Calu3 (cell line): ENCODE measurements around the gene MARCHF11. TPM values are rescaled to one million over a fixed set of nuclear protein-coding genes. Genes with fewer than 3 reads are reported as not detected.

Source experiments
- BruUV-seq: library from RNA; stranded (reverse); fragments of 400-500 nt; replicated peaks from 2 replicates; lab custom pipeline; 2021; lab: Mats Ljungman, UMichigan
- CTCF ChIA-PET: fragments of 300-600 bp; sonication (Branson Sonifier 250); formaldehyde crosslinking; loops from one replicate; lab custom pipeline; 2022; ENCODE audit warnings: antibody characterized with exemption; lab: Charles Lee
- DNase-seq: peaks from one replicate; pipeline ENCODE4 v3.0.0; 2022
- H3K27ac Mint-ChIP-seq: one replicate; pipeline ENCODE4 v1.8.0; 2022; ENCODE audit warnings: mixed read lengths; ENCODE audit not compliant: unreplicated experiment
- H3K27me3 Mint-ChIP-seq: one replicate; pipeline ENCODE4 v1.8.0; 2022; ENCODE audit warnings: mixed read lengths; ENCODE audit not compliant: unreplicated experiment
- H3K36me3 Mint-ChIP-seq: one replicate; pipeline ENCODE4 v1.8.0; 2022; ENCODE audit warnings: mild to moderate bottlenecking, moderate library complexity, mixed read lengths; ENCODE audit not compliant: insufficient read depth, unreplicated experiment
- H3K4me1 Mint-ChIP-seq: one replicate; pipeline ENCODE4 v1.8.0; 2022; ENCODE audit warnings: mild to moderate bottlenecking, low read depth, mixed read lengths; ENCODE audit not compliant: unreplicated experiment
- H3K4me3 Mint-ChIP-seq: one replicate; pipeline ENCODE4 v1.8.0; 2022; ENCODE audit warnings: mild to moderate bottlenecking, low read depth, moderate library complexity, mixed read lengths; ENCODE audit not compliant: unreplicated experiment
- H3K9me3 Mint-ChIP-seq: one replicate; pipeline ENCODE4 v1.8.0; 2022; ENCODE audit warnings: low read depth, mixed read lengths; ENCODE audit not compliant: unreplicated experiment
- CTCF ChIP-seq: fragments of 200-600 bp; IDR thresholded peaks from one replicate; pipeline ENCODE4 v1.8.0; 2022; ENCODE audit warnings: antibody characterized with exemption; ENCODE audit not compliant: unreplicated experiment
- intact Hi-C: fragments of 100-400 bp; cut with micrococcal nuclease; formaldehyde crosslinking; loops from one replicate; pipeline ENCODE4 v1.10.0; 2022; ENCODE audit not compliant: unreplicated experiment
- total RNA-seq: library from RNA; stranded (reverse); gene quantifications from 2 replicates; pipeline ENCODE4 v1.2.3, GENCODE V29; 2022

Gene MARCHF11
- total RNA-seq, 1 experiment from 2014 or later = not detected

- no TSS peak for BruUV-seq
- H3K27me3 Mint-ChIP-seq = no peaks in the 10 kb centered on the region
- H3K4me1 Mint-ChIP-seq = no peaks in the 10 kb centered on the region
- no peak for TF ChIP-seq CTCF
- intact Hi-C loops = no loop called here
- no peak overlapping the region for H3K27ac Mint-ChIP-seq
- H3K36me3 Mint-ChIP-seq = no peaks in the 10 kb centered on the region
- CTCF ChIA-PET = no interaction called here
- DNase-seq = no peak
- H3K4me3 Mint-ChIP-seq = no peak overlapping the region
- H3K9me3 Mint-ChIP-seq = peaks cover 10% of the 10 kb centered on the region
Measured at GRCh38 chr5:16147179-16147900, 32.3 kb downstream of the MARCHF11 start.

DNA sequence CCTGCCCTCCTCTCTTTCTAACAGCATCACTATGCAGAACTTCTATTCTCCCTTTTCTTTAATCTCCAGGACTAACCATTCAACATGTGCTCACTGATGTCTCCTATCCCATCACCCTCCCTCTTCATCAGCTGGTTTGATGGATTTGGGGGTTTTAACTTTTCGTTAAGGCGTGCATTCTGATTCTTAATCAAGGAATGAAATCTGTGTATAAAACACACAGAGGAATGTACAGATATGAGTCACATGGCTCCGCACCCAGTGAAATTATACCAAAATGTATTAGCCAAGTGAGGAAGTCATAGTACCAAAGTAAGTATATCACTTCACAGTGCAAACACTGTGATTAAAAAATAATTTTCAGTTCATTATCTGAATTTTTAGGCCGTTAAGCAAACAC lies 35.2 kb downstream of the MARCHF11 start:
- peaks cover 5% of the 10 kb centered on the region for H3K9me3 Mint-ChIP-seq
- H3K27me3 Mint-ChIP-seq = no peaks in the 10 kb centered on the region
- BruUV-seq = no TSS peak
- no peak for TF ChIP-seq CTCF
- H3K27ac Mint-ChIP-seq = no peak overlapping the region
- no peaks in the 10 kb centered on the region for H3K36me3 Mint-ChIP-seq
- CTCF ChIA-PET = no interaction called here
- no peak for DNase-seq
- no peaks in the 10 kb centered on the region for H3K4me1 Mint-ChIP-seq
- intact Hi-C loops = no loop called here
- no peak overlapping the region for H3K4me3 Mint-ChIP-seq

DNA sequence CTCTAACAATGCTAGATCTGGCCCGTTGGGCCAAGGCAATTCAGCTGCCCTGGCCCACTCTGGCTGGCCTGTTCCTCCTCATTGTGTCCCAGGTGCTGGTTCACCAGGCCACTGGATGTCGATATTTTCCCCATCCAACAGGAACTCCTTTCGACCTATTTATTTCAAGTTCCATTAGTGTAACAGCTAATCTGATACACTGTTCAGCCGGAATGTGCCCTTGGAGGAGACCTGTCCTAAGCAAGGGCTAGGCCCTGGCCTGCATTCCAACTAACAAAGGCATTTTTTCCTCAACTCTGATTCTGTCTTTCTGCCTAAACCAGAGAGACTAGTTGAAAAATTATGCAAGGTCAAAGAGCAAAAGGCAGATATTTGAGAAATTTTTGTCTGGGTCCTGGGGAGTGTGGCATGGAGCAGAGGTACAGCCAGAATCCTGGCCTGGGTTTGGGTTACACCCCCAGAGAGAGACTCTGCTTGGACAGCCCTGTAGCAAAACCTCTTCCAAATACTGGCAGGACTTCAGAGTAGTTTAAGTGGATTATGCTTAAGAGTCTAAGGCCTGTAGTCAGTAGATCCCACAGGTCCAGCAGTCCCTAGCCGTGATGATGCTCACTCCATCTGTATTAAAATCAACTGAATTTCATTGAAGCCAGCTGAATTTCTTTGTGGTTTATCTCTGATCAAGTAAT lies 36.1 kb downstream of the MARCHF11 start:
- H3K4me1 Mint-ChIP-seq = no peaks in the 10 kb centered on the region
- no peak overlapping the region for H3K27ac Mint-ChIP-seq
- no peaks in the 10 kb centered on the region for H3K36me3 Mint-ChIP-seq
- H3K9me3 Mint-ChIP-seq = peaks cover 5% of the 10 kb centered on the region
- TF ChIP-seq CTCF = no peak
- CTCF ChIA-PET = no interaction called here
- intact Hi-C loops = no loop called here
- no peak overlapping the region for H3K4me3 Mint-ChIP-seq
- no TSS peak for BruUV-seq
- no peaks in the 10 kb centered on the region for H3K27me3 Mint-ChIP-seq
- no peak for DNase-seq

DNA sequence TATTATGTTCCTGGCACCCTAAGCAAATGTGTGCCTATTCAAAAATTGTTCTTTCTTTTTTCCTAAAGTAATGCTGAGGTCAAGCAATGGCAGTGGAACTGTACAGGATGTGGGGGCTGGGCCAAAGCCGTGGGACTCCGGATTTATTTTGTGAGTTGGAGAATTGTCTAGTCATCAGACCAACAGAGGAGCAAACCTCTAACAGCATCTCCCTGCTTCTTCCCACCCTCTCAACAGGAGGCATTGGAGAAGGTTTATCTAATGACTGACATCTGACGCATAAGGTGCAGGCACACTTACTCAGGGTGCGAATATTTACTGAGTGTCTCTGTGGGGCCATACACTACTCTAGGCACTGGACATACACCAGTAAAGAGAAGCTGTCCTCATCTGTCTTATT lies 38.6 kb downstream of the MARCHF11 start:
- no peak for TF ChIP-seq CTCF
- Mint-ChIP-seq H3K27ac (no peak overlapping the region), H3K4me1 (no peaks in the 10 kb centered on the region), H3K4me3 (no peak overlapping the region), H3K27me3 (no peaks in the 10 kb centered on the region), H3K36me3 (no peaks in the 10 kb centered on the region), H3K9me3 (peaks cover 9% of the 10 kb centered on the region)
- BruUV-seq = no TSS peak
- intact Hi-C loops = no loop called here
- CTCF ChIA-PET = no interaction called here
- DNase-seq = no peak
